Medulla oblongata (tissue), 1 donor: ENCODE measurements around the gene JADE3.
"Not testable (repeated sequence)": the region's sequence is repeated elsewhere in the genome, so short reads cannot be mapped to it uniquely, and the experiment has no call there.

Source experiments
- DNase-seq: peaks from one replicate; pipeline ENCODE4 v3.0.0-alpha.2; 2015; ENCODE audit errors: extremely low spot score

JADE3 gene

DNA sequence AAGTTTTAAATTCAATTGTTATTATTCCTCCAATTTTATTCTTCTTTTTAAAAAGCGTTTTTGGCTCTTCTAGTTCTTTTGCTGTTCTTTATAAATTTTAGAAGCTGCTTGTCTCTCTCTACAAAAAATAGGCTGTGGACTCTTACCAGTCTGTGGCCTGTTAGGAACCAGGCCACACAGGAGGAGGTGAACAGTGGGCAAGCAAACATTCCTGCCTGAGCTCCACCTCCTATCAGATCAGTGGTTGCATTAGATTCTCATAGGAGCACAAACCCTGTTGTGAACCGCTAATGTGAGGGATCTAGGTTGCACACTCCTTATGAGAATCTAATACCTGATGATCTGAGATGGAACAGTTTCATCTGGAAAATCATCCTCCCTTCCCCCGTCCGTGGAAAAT lies 23.1 kb downstream of the JADE3 start:
- no peak for DNase-seq

DNA sequence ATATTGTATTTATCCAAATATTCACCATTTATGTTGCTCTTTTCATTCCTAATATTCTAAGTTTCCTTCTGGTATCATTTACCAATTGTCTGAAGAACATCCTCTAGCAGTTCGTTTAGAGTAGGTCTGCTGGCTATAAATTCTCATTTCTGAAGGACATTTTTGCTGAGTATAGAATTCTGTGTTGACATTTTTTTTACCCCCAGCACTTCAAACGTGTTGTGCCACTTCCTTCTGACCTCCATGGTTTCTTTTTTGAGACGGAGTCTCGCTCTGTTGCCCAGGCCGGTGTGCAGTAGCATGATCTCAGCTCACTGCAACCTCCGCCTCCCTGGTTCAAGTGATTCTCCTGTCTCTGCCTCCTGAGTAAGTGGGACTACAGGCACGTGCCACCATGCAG lies 26.4 kb downstream of the JADE3 start:
- DNase-seq: no peak

DNA sequence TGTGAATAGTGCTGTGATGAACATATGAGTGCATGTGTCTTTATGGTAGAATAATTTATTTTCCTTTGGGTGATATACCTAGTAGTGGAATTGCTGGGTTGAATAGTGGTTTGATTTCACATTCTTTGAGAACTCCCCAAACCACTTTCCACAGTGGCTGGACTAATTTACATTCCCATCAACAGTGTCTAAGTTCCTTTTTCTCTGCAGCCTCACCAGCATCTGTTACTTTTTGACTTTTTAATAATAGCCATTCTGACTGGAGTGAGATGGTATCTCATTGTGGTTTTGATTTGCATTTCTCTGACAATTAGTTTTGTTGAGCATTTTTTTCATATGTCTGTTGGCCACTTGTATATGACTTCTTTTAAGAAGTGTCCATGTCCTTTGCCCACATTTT lies 29.1 kb downstream of the JADE3 start:
- DNase-seq: no peak

- DNase-seq: no peak
Observed at GRCh38 chrX:46953137-46953527, 40.9 kb downstream of the JADE3 start.

- DNase-seq: peak; percentile 37
Observed at GRCh38 chrX:46953597-46953996, 41.4 kb downstream of the JADE3 start.

- DNase-seq: no peak
Observed at GRCh38 chrX:46954716-46955115, 42.5 kb downstream of the JADE3 start.

GRCh38 chrX:46956589-46956988 lies 44.4 kb downstream of the JADE3 start:
- not testable (repeated sequence) for DNase-seq

- DNase-seq: no peak
Observed at GRCh38 chrX:46957297-46957696, 45.1 kb downstream of the JADE3 start.

GRCh38 chrX:46959101-46959500 lies 46.9 kb downstream of the JADE3 start:
- no peak for DNase-seq

GRCh38 chrX:46959985-46960700 lies 47.9 kb downstream of the JADE3 start:
- no peak for DNase-seq

DNA sequence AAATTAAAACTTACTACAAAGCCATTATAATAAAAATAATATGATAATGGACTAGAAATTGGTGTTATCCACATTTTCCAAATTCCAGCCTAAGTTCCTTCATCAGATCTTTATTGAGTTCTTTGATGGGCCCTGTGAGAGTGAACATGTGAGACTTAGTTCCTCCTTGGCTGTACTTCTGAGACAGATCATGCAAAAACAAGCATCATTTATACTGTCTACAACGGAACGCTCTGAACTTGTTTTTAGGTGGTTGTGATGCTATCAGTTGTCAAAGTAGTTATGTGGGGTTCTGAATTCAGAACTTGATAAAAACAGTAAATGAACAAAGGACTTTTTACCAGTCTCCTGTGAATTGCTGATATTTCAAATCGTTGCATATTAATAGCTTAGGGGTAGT lies 48.9 kb downstream of the JADE3 start:
- DNase-seq: no peak

GRCh38 chrX:46961574-46962283 lies 49.5 kb downstream of the JADE3 start:
- peak; percentile 16 for DNase-seq

- DNase-seq: no peak
Observed at GRCh38 chrX:46965125-46965758, 53.0 kb downstream of the JADE3 start.

GRCh38 chrX:46967547-46967946 lies 55.3 kb downstream of the JADE3 start:
- DNase-seq: no peak

DNA sequence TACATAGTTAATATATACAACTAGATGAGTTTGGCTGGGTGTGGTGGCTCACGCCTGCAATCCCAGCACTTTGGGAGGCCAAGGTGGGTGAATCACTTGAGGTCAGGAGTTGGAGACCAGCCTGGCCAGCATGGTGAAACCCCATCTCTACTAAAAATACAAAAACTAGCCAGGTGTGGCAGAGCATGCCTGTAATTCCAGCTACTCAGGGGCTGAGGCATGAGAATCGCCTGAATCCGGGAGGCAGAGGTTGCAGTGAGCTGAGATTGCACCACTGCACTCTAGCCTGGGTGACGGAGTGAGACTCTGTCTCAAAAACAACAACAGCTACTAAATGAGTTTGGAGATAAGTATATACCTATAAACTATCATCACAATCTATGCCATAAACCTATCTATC lies 64.8 kb downstream of the JADE3 start:
- not testable (repeated sequence) for DNase-seq

DNA sequence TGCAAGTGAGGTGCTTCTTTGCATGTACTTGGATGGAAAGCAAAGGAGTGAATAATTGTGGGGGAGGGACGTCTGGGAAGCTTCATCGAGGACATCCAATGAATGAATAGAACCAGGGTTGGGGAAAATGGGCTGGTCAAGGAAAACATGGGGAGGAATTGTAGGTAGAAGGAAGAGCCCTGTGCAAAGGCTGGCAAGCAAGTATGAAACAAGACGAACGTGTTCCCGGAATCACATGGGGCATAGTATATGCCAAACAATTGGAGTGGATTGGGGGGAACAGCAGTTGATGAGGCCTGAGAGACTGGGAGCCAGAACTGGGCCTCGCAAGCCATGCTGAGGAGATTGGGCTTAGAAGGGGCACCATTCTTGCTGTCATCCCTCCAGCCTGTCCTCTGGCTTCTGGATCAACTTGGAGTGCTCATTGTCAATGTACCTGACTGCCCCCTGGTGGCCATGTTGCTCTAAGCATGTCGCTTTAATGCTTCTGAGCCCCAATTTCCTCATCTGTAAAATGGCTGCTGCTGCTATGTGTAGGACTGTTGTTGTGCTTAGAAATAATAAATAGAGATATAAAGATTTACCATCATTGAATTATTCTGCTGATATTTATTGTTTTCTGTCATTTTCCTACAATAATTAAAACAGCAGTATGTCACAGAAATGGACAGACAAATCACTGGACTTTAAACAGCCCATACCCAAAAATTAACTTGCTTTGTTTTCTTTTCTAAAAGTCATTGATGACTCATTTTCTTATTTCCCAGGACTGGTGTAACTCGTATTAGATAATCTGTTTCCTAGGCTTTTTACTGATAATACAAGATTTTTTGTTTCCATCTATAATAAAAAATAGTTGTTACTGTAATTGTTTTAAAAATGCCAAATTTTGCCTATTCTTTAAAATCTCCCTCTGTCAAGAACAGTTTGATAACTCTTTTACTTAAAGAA lies 66.4 kb downstream of the JADE3 start:
- peak; percentile 37 for DNase-seq

DNA sequence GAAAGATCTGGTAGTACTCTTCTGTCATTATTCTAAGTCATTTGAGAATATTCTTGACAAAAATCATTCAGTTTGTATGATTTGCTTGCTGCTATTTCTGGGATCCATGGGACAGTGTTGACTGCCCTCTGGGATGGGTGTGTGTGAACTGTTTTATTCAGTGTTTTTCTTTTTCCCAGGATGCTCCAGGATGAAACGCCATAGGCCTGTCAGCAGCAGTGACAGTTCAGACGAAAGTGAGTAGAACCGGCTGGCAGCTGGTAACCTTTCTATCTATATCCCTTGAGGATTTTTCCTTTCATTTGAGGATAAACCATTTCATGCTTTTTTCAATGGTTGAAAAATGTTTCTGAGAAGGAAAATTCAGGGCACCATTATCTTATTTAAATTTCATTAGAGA lies 72.5 kb downstream of the JADE3 start:
- DNase-seq: no peak

GRCh38 chrX:46989548-46989947 lies 77.3 kb downstream of the JADE3 start:
- no peak for DNase-seq

DNA sequence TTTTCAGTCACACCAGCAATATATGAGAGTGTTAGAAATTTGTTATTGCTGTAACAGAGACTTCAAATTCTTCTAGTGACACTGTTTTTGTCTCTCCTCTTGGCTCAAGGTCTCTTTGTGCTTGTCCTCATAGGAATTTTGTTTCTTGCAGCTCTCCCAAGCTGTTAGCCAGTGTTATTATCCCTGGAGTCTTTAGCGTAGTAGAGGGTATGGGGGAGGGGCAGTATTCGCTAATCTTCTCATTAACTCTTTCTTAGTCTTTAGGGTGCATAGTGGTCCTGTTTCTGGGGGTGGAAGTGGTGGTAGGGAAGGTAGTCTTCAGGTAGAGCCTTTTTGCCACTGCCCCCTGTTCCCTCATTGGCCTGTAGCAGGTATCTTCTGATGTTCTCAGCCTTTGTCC lies 79.4 kb downstream of the JADE3 start:
- DNase-seq: no peak

- no peak for DNase-seq
Observed at GRCh38 chrX:46992070-46992469, 79.8 kb downstream of the JADE3 start.

DNA sequence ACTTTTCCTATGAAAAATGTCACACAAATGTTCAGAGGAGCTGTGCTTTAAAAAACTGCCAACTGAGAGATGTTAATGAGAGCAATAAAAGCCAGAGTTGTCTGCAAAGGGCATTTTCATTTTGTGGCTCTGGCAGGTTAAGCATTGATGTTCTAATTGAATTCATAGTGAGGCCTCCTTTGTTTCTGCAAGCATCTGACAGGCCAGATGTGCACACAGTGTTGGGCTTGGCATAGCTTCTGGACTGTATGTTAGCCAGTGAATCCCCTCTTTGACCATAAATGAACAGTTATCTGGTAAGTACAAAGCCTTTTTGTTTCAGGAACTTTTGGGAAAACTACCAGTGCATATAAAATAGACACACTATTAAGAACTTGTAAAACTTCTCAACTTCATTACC lies 81.9 kb downstream of the JADE3 start:
- DNase-seq: peak; percentile 83

- no peak for DNase-seq
Observed at GRCh38 chrX:47012131-47012530, 99.9 kb downstream of the JADE3 start.
